AML-193 (cell line): ENCODE results near the gene DCUN1D4.

Source experiments
- DNase-seq, 2 experiments: peaks; one replicate each; lab custom pipeline; 2025; lab: John Stamatoyannopoulos, UW

The DCUN1D4 gene

DNA sequence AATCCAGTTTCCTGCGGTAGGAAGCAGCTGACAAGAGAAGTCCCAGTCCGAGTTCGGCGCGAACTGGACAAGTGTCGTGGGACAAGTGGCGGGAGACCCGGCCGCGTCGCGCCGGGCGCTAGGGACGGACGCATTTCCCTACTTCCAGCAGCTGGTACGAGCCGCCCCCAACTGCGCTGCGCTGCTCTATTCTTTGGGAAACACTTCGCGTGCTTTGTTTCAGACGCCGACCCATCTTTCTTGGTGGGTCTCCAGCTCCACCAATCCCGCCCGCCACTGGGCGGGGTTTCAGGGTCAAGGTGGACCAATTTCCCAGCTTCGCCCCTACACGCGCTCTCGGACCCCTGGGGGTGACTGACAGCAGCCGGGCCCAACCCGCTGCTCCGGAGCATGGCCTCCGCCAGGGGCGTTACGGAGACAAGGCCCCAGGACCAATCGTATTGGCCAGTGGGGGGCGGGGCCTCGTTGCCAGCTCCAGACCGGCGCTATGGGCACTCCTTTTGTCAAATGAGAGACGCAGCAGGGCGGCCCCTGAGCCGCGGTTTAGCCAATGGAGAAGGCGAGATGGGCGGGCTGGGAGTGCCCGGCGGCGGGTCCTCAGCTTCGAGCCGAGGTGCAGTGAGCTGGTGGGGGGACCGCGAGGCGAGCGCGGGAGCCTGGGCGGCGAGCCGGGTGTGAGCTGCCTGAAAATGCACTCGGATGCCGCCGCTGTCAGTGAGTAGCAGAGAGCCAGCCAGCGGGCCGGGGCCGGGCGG, at the start of gene DCUN1D4:
DCUN1D4 (plus strand) TSS at position 600 of the 755 bp plus-strand sequence; CDS start at position 690, 90 bp downstream.
- peak; percentile 95 to 96 for DNase-seq

GRCh38 chr4:51820443-51821234, 22.3 kb upstream of the DCUN1D4 start:
- DNase-seq, result no peak

- DNase-seq, result no peak
Observed at GRCh38 chr4:51825341-51825740, 17.6 kb upstream of the DCUN1D4 start.

DNA sequence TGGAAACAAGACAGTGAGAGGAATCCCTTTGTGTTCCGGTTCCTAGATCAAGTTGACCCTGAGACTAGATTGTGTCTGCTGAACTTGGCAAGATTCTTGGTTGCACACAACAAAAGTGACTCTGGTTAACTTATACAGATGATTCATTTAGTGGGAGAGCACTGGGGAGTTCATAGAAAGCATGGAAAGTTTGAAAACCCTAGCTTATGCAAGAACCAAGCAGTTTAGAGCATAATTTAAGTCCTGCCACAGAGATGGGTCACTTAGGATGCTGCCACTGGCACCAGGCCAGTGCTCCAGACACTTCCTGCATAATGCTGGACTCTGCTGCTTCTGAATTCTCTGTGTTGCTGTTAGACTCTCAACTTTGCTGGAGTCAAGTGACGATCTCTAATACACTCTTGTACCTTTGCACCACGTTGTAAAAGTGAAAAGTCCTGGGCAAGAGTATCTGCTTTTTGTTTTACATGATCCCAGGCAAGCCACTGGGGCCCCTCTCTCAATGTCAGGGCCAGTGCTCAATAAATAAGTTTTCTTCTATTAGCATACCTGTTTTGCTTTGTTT, 12.7 kb upstream of the DCUN1D4 start:
- no peak for DNase-seq

- peak; percentile 28 to 31 for DNase-seq
Observed at GRCh38 chr4:51831133-51831532, 11.8 kb upstream of the DCUN1D4 start.

GRCh38 chr4:51833236-51833635, 9.7 kb upstream of the DCUN1D4 start:
- DNase-seq, result no peak

DNA sequence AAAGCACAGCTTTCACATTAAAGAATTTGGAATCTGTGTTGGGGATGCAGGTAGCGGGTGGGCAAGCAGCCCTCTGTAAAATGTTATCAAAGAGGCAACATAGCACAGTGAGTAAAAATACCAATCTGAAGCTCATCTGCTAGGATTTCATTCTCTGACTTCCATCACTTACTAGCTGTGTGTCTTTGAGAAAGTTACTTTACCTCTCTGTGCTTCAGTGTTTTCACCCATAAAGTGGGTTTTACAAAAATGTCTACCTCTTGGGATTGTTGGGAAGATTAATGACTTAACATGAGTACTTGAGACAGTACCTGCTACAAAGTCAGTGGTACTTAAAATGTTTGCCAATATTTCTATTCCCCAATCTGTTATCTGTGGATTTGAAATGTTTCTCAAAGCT, 7.9 kb upstream of the DCUN1D4 start:
- DNase-seq, result no peak

- DNase-seq, result no peak
Observed at GRCh38 chr4:51835855-51836254, 7.1 kb upstream of the DCUN1D4 start.

DNA sequence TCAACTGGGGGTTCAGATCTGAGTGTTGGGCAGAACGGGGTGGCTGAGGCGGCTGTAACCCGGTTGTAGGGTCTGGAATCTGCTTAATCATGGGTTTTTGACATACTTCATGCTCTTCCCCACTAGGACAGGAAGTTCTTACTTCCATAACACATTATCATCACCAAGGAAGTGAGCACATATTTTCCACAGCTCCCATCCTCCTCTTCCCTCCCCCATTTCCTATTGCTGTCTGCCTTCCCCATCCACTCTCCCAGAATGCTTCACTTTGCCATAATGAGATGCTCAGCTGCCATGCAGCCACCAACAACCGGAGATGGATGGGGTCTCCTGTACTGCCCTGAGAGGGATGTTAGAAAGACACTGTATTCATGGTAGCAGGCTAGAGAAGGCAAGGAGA, 6.4 kb upstream of the DCUN1D4 start:
- DNase-seq, result peak; percentile 8 to 15

- no peak for DNase-seq
Observed at GRCh38 chr4:51840781-51841180, 2.2 kb upstream of the DCUN1D4 start.

- no peak for DNase-seq
Observed at GRCh38 chr4:51842167-51842553, 793 bp upstream of the DCUN1D4 start.

DNA sequence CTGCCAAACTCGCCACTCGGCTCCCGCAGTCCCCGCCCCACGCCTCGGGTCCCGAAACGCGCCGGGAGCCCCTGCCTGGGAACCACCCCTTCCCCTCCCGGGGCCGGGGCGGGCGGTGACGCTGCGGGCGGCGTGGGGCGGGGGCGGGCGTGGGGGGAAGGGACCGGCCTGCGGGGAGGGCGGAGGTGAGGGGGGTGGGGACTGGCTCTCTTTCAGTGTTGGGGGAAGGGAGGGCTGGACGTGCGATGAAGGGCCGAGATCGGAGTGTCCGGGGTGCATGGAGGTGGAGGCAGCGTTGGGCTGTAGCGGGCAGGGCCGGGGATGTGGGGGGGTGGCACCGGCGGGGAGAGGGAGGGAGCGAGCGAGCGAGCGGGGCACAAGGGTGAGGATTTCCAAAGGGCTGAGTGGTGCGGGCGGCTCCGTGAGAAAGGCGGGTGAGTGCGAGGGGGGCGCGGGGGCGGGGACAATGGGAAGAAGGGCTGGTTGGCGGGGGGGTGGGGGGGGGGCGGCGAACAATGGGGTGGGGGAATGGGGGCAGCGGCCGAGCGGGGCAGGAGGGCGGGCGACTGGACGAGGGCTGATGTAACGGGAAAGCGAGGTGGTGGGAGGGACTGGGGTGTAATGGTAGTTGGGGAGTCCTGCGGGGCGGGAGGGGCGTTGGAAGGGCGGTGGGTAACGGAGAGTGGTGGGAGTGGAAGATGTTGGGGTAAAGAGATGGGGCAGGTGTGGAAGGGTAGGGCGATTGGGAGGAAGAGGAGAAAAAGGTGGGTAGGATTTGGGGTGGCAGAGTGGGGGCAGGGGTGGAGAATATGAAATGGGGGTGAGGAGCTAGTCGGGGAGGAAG, 578 bp downstream of the DCUN1D4 start:
- DNase-seq, result peak; percentile 10 to 18

DNA sequence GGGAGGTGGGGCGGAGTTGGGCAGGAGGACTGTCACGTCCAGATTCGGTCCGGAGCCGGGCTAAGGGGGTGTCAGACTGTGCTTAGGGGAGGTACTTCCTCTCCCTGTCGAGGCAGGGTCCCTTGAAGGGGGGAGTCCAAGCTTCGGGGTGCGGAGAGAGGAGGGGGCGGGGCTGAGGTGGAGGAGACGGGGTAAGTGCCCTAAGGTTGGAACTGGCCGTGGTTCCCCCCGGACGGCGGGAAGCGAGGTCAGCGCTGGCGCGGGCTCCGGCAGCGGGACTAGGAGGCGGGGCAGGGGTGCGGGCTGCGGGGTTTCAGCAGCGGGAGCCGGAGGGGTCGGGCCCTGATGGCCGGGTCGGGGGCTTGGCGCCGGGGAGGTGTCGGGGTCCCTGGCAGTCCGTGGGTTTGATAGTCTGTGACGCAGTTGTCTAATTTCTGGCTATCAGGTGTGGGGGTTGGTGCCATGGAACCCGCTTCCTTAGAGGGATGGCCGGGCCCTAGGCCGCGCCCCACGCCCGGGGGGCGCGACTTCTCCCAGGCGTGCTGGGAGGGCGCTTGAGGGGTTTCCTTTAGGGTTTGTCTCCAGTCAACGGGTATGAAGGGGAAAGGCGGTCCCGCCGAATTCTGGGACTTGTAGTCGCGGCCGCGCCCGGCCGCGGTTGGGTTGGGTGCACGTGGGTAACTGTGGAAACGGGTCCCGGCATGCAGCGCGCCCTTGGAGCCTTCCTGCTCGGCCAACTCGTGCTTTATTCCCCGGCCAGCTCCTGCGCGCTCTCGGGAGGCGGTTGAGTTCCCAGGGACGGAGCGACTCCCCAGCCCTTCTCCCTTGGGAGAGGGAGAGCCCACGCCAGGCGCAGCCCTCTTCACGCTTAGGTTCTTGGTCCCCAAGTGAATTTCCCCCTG, 1.5 kb downstream of the DCUN1D4 start:
- DNase-seq, result peak; percentile 83 to 88

GRCh38 chr4:51845055-51845426, 2.1 kb downstream of the DCUN1D4 start:
- DNase-seq, result no peak

DNA sequence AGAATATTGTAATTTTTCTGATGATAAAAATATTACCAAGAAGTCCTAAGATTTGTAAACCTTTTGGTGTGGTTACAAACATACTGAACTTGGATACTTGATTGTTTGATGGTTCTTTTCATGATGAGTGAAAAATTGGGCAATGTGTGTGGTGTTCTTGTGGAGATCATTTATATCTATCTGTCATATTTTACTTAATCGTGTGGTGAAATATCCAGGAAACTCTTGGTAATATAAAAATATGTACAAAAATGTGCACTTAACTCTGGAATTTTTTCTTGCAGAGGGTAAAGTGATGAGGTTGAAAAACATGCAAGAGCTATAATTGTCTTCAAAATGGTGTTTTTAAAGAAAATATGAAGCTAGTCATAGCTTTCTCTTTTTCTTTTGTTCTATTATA, 2.8 kb downstream of the DCUN1D4 start:
- DNase-seq, result no peak

GRCh38 chr4:51849430-51849829, 6.5 kb downstream of the DCUN1D4 start:
- no peak for DNase-seq

GRCh38 chr4:51850294-51850693, 7.3 kb downstream of the DCUN1D4 start:
- DNase-seq, result no peak

DNA sequence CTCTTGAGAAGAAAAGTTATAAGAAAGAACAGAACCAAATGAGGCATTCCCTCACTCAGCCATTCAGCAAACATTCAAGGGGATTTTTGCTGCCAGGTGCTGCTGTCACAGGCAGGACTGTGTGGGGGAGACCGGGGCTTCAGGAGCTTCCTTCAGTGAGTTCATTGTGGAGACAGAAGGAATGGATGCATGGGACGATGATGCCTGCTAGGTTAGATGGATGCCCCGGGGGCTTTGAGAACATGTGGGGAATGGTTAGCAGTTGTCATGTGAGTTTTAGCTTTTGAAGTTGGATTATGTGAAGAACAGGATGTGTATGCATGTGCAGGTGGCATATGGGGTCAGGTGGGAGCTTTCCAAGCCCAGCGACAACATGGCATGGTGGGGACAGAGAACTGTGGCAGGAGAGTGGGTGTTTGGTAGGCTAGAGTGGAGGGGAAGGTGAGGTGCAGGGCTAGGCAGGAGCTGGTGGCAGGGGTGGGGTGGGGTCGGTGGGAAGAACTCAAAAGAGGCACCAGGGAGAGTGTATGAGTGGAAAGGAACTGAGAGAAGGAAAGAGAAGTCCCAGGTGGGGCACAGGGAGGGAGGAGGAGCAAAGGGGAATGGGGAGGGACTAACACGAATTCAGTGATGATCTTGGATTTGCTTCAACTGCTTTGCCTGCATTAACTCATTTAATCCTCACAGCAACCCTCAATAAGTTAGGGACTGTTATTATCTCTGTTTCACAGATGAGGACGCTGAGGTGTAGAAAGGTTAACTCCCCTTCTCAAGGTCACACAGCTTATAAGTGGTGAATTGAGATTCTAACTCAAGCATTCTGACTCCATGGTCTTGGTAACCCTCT, 8.4 kb downstream of the DCUN1D4 start:
- DNase-seq, result no peak

- no peak for DNase-seq
Observed at GRCh38 chr4:51851937-51852290, 9.0 kb downstream of the DCUN1D4 start.

DNA sequence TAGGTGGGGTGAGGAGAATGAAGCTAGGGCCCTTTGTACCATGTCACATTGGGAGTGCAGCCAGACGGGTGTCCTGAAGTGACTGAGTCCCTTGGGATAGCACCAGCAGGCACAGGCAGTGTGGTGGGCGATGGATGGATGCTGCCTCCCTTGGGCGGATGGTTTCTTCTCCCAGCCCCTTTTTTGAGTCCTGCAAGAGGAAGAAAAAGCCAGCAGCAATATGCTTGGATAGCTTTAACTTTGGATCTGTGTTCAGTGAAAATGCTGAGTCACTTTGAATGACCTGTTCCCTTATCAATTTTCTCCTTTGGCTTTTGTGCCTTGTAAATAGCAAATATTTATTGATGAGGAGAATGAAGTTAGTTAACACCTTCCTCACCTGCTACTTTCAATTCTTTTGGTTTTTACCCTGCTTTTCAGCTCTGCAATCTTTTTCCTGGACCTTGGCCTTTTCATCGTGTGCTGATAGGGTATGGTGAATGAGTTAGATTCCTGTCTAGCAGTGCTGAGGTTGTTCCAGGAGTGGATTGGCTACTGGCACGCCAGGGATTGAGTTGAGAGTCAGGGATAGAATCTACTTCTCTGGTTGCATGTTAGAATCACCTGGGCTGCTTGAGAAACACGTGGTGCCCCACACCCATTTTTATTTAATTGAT, 10.2 kb downstream of the DCUN1D4 start:
- no peak for DNase-seq
